Sciatic nerve (tissue), 2 donors: ENCODE data around the gene TADA3. TPM values are rescaled to one million over a fixed set of nuclear protein-coding genes. Genes with fewer than 3 reads are reported as not detected.
A peak's percentile ranks its signal among the peaks of the same experiment; 100 is the strongest.

Experiments used
- ATAC-seq: fragments of 200-7000 bp; cut with Tn5 transposase; one replicate; pipeline ENCODE4 v1.9.1; 2020; ENCODE audit warnings: mild to moderate bottlenecking, moderate library complexity
- DNase-seq: peaks from one replicate; pipeline ENCODE4 v3.0.0-alpha.2; 2020; ENCODE audit warnings: low spot score
- intact Hi-C: fragments of 100-400 bp; cut with DNase I; formaldehyde crosslinking; loops from one replicate; pipeline ENCODE4 v1.14.2; 2022
- total RNA-seq: library from RNA; stranded (reverse); fragmentation: NEBNext Ultra II Directional; extraction: Animal tissue kit (Norgen Biotek cat#: 25700); gene quantifications from one replicate; pipeline ENCODE4 v1.2.1, GENCODE V29; 2021
- donor health status: DM: no; HTN: no; CAD: no.
- donor health status: DM: no; HTN: no; CAD: no.

The TADA3 gene
- total RNA-seq, result 43.1 TPM

- ATAC-seq, result peak; percentile 97
- DNase-seq, result peak; percentile 95
- intact Hi-C loops, result no loop called here
Observed at GRCh38 chr3:9792405-9793160, at the start of gene TADA3, which contains the start of gene ARPC4. Gene TADA3, minus strand, starts transcription at chr3:9792473. Its CDS starts 1,007 bp downstream, at chr3:9791466. Gene ARPC4, plus strand, starts transcription at chr3:9793082. Its CDS starts 40 bp downstream, at chr3:9793122.

- no peak for DNase-seq
- intact Hi-C loops, result loop anchor here (10.0 kb wide), 1 partner anchor 74 kb away; the partner anchor contains the start of gene IL17RC
- ATAC-seq, result no peak
Observed at GRCh38 chr3:9841015-9841414, 48.7 kb upstream of the TADA3 start.

- no peak for ATAC-seq
- no peak for DNase-seq
- intact Hi-C loops, result loop anchor here (2.0 kb wide), 1 partner anchor 38 kb away; no protein-coding TSS in a partner anchor
Observed at GRCh38 chr3:9838856-9839255, 46.6 kb upstream of the TADA3 start.

GRCh38 chr3:9837701-9838582 is 45.7 kb upstream of the TADA3 start:
- DNase-seq (no peak), ATAC-seq (no peak)
- intact Hi-C loops, result loop anchor here (2.0 kb wide), 1 partner anchor 39 kb away; no protein-coding TSS in a partner anchor

- DNase-seq (no peak), ATAC-seq (peak; percentile 16)
Observed at GRCh38 chr3:9834520-9835380, 42.5 kb upstream of the TADA3 start.

GRCh38 chr3:9833078-9833477 is 40.8 kb upstream of the TADA3 start:
- intact Hi-C loops, result no loop called here
- DNase-seq (no peak), ATAC-seq (no peak)

More at GRCh38 chr3:9834520-9835380, 42.5 kb upstream of the TADA3 start:
- intact Hi-C loops, result no loop called here

GRCh38 chr3:9831253-9831652 is 39.0 kb upstream of the TADA3 start:
- ATAC-seq (no peak), DNase-seq (no peak)
- intact Hi-C loops, result no loop called here

- ATAC-seq, result no peak
- DNase-seq, result no peak
- intact Hi-C loops, result no loop called here
Observed at GRCh38 chr3:9828801-9829755, 36.8 kb upstream of the TADA3 start.

- ATAC-seq (no peak), DNase-seq (no peak)
- intact Hi-C loops, result no loop called here
Observed at GRCh38 chr3:9826815-9827573, 34.7 kb upstream of the TADA3 start.

GRCh38 chr3:9825451-9826040 is 33.3 kb upstream of the TADA3 start:
- intact Hi-C loops, result no loop called here
- DNase-seq (no peak), ATAC-seq (no peak)

- no peak for ATAC-seq
- intact Hi-C loops, result no loop called here
Observed at GRCh38 chr3:9820946-9821345, 28.7 kb upstream of the TADA3 start.

GRCh38 chr3:9820543-9820942 is 28.3 kb upstream of the TADA3 start:
- ATAC-seq, result no peak
- intact Hi-C loops, result no loop called here
- DNase-seq, result no peak

More at GRCh38 chr3:9820946-9821345, 28.7 kb upstream of the TADA3 start:
- DNase-seq, result no peak

GRCh38 chr3:9818666-9819335 is 26.5 kb upstream of the TADA3 start:
- intact Hi-C loops, result no loop called here
- DNase-seq, result no peak
- ATAC-seq, result no peak

GRCh38 chr3:9817436-9817835 is 25.2 kb upstream of the TADA3 start:
- DNase-seq (no peak), ATAC-seq (no peak)
- intact Hi-C loops, result no loop called here

GRCh38 chr3:9815986-9816385 is 23.7 kb upstream of the TADA3 start:
- intact Hi-C loops, result no loop called here

GRCh38 chr3:9812870-9813483 is 20.7 kb upstream of the TADA3 start:
- DNase-seq (no peak), ATAC-seq (no peak)
- intact Hi-C loops, result no loop called here

More at GRCh38 chr3:9815986-9816385, 23.7 kb upstream of the TADA3 start:
- ATAC-seq (no peak), DNase-seq (no peak)
